Astrocyte (in vitro differentiated cells and primary cell): ENCODE results near the gene TMEM120B. TPM values are rescaled to one million over a fixed set of nuclear protein-coding genes. Genes with fewer than 3 reads are reported as not detected.

Experiments
- DNase-seq: peaks from one replicate; pipeline ENCODE4 v3.0.0-alpha.2; 2010; ENCODE audit warnings: low read depth
- FAIRE-seq: peaks from 2 replicates; lab custom pipeline; 2011; peaks lifted over from hg19 to GRCh38; lab: Jason Lieb, UNC
- H2AFZ ChIP-seq: 2 replicates; pipeline ENCODE4 v1.6.0; 2012; ENCODE audit warnings: low read depth, low read length, inconsistent platforms
- H3K27ac ChIP-seq: 2 replicates; pipeline ENCODE4 v1.5.1; 2011; ENCODE audit warnings: low read depth, low read length, inconsistent platforms
- H3K27me3 ChIP-seq: 2 replicates; pipeline ENCODE4 v1.6.0; 2011; ENCODE audit warnings: low read length, inconsistent platforms; ENCODE audit not compliant: insufficient read depth
- H3K36me3 ChIP-seq: 2 replicates; pipeline ENCODE4 v1.5.1; 2011; ENCODE audit warnings: low read length, inconsistent platforms; ENCODE audit not compliant: insufficient read depth
- H3K4me1 ChIP-seq: 2 replicates; pipeline ENCODE4 v1.5.1; 2011; ENCODE audit warnings: low read length, inconsistent platforms; ENCODE audit not compliant: insufficient read depth
- H3K4me2 ChIP-seq: 2 replicates; pipeline ENCODE4 v1.6.0; 2012; ENCODE audit warnings: low read length, inconsistent platforms
- H3K4me3 ChIP-seq: 2 replicates; pipeline ENCODE4 v1.5.1; 2011; ENCODE audit warnings: low read depth, mild to moderate bottlenecking, low read length, inconsistent platforms; ENCODE audit not compliant: insufficient read depth
- H3K79me2 ChIP-seq: 2 replicates; pipeline ENCODE4 v1.6.0; 2012; ENCODE audit warnings: mild to moderate bottlenecking, low read length, inconsistent platforms; ENCODE audit not compliant: insufficient read depth
- H3K9ac ChIP-seq: 2 replicates; pipeline ENCODE4 v1.6.0; 2012; ENCODE audit warnings: mild to moderate bottlenecking, low read length, inconsistent platforms
- H3K9me3 ChIP-seq: 2 replicates; pipeline ENCODE4 v1.5.1; 2012; ENCODE audit warnings: low read depth, mild to moderate bottlenecking, low read length, inconsistent platforms; ENCODE audit not compliant: insufficient read depth
- H4K20me1 ChIP-seq: 2 replicates; pipeline ENCODE4 v1.6.0; 2012; ENCODE audit warnings: low read length, inconsistent platforms; ENCODE audit not compliant: insufficient read depth
- H3K27ac Mint-ChIP-seq: one replicate; pipeline ENCODE4 v1.8.0; 2021; ENCODE audit warnings: mild to moderate bottlenecking, mixed read lengths; ENCODE audit not compliant: unreplicated experiment
- H3K27me3 Mint-ChIP-seq: one replicate; pipeline ENCODE4 v1.8.0; 2021; ENCODE audit warnings: low read depth, mixed read lengths; ENCODE audit not compliant: unreplicated experiment
- H3K36me3 Mint-ChIP-seq: one replicate; pipeline ENCODE4 v1.8.0; 2021; ENCODE audit warnings: low read depth, mixed read lengths; ENCODE audit not compliant: unreplicated experiment
- H3K4me1 Mint-ChIP-seq: one replicate; pipeline ENCODE4 v1.8.0; 2021; ENCODE audit warnings: low read depth, mixed read lengths; ENCODE audit not compliant: unreplicated experiment
- H3K4me3 Mint-ChIP-seq: one replicate; pipeline ENCODE4 v1.8.0; 2021; ENCODE audit warnings: mild to moderate bottlenecking, moderate library complexity, mixed read lengths; ENCODE audit not compliant: unreplicated experiment
- H3K9me3 Mint-ChIP-seq: one replicate; pipeline ENCODE4 v1.8.0; 2021; ENCODE audit warnings: mild to moderate bottlenecking, mixed read lengths; ENCODE audit not compliant: unreplicated experiment
- CTCF ChIP-seq: IDR thresholded peaks from 2 replicates; pipeline ENCODE4 v1.5.1; 2011; ENCODE audit warnings: low read depth, mild to moderate bottlenecking, inconsistent platforms, low read length, moderate library complexity; ENCODE audit not compliant: insufficient read depth
- EZH2 ChIP-seq: IDR thresholded peaks from 2 replicates; pipeline ENCODE4 v1.6.1; 2012; ENCODE audit warnings: mild to moderate bottlenecking, low read length, inconsistent platforms; ENCODE audit not compliant: insufficient read depth
- total RNA-seq: library from RNA; stranded (reverse); gene quantifications from 2 replicates; pipeline ENCODE4 v1.2.1, GENCODE V29; 2021

TMEM120B gene
- total RNA-seq, 1 donor from 2014 or later = 36.0 TPM

- H3K4me3 ChIP-seq = no peak overlapping the region
- H4K20me1 ChIP-seq = peaks cover 17% of the 10 kb centered on the region
- no peaks in the 10 kb centered on the region for H3K27me3 ChIP-seq
- no peaks in the 10 kb centered on the region for H3K9me3 Mint-ChIP-seq
- no peak for TF ChIP-seq EZH2
- H3K79me2 ChIP-seq = no peaks in the 10 kb centered on the region
- no peaks in the 10 kb centered on the region for H3K27me3 Mint-ChIP-seq
- no peak overlapping the region for H3K27ac ChIP-seq
- DNase-seq (no peak), FAIRE-seq (no peak)
- H3K27ac Mint-ChIP-seq = peak overlapping the region; percentile 72
- no peaks in the 10 kb centered on the region for H3K36me3 ChIP-seq
- peaks cover 2% of the 10 kb centered on the region for H3K36me3 Mint-ChIP-seq
- H3K9me3 ChIP-seq = no peaks in the 10 kb centered on the region
- no peak overlapping the region for H3K9ac ChIP-seq
- H3K4me2 ChIP-seq = no peak overlapping the region
- H2AFZ ChIP-seq = no peak overlapping the region
- H3K4me3 Mint-ChIP-seq = no peak overlapping the region
- H3K4me1 Mint-ChIP-seq = peaks cover 29% of the 10 kb centered on the region
- peaks cover 31% of the 10 kb centered on the region for H3K4me1 ChIP-seq
Measured at GRCh38 chr12:121787063-121788025, 74.8 kb downstream of the TMEM120B start.

- H3K4me1 ChIP-seq = peaks cover 33% of the 10 kb centered on the region
- Mint-ChIP-seq H3K36me3 (peaks cover 2% of the 10 kb centered on the region), H3K9me3 (no peaks in the 10 kb centered on the region), H3K27me3 (no peaks in the 10 kb centered on the region), H3K4me1 (peaks cover 26% of the 10 kb centered on the region), H3K27ac (no peak overlapping the region), H3K4me3 (no peak overlapping the region)
- H3K4me3 ChIP-seq = no peak overlapping the region
- no peak overlapping the region for H3K27ac ChIP-seq
- DNase-seq (no peak), FAIRE-seq (no peak)
- no peaks in the 10 kb centered on the region for H3K36me3 ChIP-seq
- peaks cover 14% of the 10 kb centered on the region for H4K20me1 ChIP-seq
- no peak overlapping the region for H2AFZ ChIP-seq
- no peaks in the 10 kb centered on the region for H3K27me3 ChIP-seq
- no peak for TF ChIP-seq EZH2
- no peak for TF ChIP-seq CTCF
- no peak overlapping the region for H3K4me2 ChIP-seq
- H3K79me2 ChIP-seq = no peaks in the 10 kb centered on the region
- H3K9ac ChIP-seq = no peak overlapping the region
- no peaks in the 10 kb centered on the region for H3K9me3 ChIP-seq
Measured at GRCh38 chr12:121788176-121788818, 75.7 kb downstream of the TMEM120B start.

- no peaks in the 10 kb centered on the region for H3K9me3 Mint-ChIP-seq
- Histone ChIP-seq H2AFZ (no peak overlapping the region), H3K9me3 (no peaks in the 10 kb centered on the region), H3K4me2 (no peak overlapping the region), H3K79me2 (no peaks in the 10 kb centered on the region), H3K36me3 (no peaks in the 10 kb centered on the region), H3K4me3 (no peak overlapping the region), H3K27ac (no peak overlapping the region), H3K4me1 (peaks cover 35% of the 10 kb centered on the region), H3K9ac (no peak overlapping the region), H3K27me3 (no peaks in the 10 kb centered on the region), H4K20me1 (peaks cover 14% of the 10 kb centered on the region)
- peaks cover 2% of the 10 kb centered on the region for H3K36me3 Mint-ChIP-seq
- no peak for DNase-seq
- H3K27me3 Mint-ChIP-seq = no peaks in the 10 kb centered on the region
- no peak overlapping the region for H3K27ac Mint-ChIP-seq
- FAIRE-seq = no peak
- no peak overlapping the region for H3K4me3 Mint-ChIP-seq
- TF ChIP-seq EZH2 (no peak), CTCF (no peak)
- H3K4me1 Mint-ChIP-seq = peaks cover 22% of the 10 kb centered on the region
Measured at GRCh38 chr12:121789233-121789781, 76.8 kb downstream of the TMEM120B start.
